ENCODE results near the gene ANTXR1. TPM values are rescaled to one million over a fixed set of nuclear protein-coding genes. Genes with fewer than 3 reads are reported as not detected.

Gene ANTXR1
- total and polyA plus RNA-seq, 9 of the 15 experiments (the other 6 are each of a cell fraction or from before 2014, with no cell fraction given), result 0.07 to 1.00 (median 0.54) TPM

DNA sequence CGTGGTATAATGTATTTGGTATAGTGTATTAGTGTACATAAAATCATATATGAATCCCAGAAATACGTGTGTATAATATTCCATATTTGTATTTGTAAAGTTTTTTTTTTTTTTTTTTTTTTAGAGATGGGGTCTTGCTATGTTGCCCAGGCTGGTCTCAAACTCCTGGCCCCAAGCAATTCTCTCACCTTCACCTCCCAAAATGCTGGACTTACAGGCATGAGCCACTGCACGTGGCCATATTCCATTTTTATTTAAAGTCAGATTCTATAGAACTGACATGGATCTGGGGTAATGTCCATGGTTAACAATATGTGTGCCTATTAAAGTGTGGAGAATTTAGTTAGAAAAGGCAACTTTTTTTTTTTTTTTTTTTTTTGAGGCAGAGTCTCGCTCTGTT lies 71.5 kb downstream of the ANTXR1 start:
- FAIRE-seq, result no peak
- Histone ChIP-seq H3K9me1 (ENCODE audit: control insufficient read depth, insufficient read depth, low read length) (no peaks in the 10 kb centered on the region), H3K4me2 (ENCODE audit: insufficient read depth, low read length) (no peak overlapping the region), H3K36me3 (ENCODE audit: control insufficient read depth, insufficient read depth, low read length) (no peaks in the 10 kb centered on the region), H3K4me3 (no peak overlapping the region), H3K9me3 (replicated peaks; ENCODE audit: control insufficient read depth, insufficient read depth, low read depth, low read length) (no peaks in the 10 kb centered on the region), H3K9ac (ENCODE audit: insufficient read depth in 1 of 2, low read depth in 2 of 2, low read length in 2 of 2) (no peak overlapping the region), H3K4me1 (replicated peaks in 1 of 2; ENCODE audit: control insufficient read depth in 2 of 2, insufficient read depth in 2 of 2, low read length in 2 of 2) (0 out of 5 replicates have a peak, but pooled peaks cover 0 to 10% of the 10 kb centered on the region in 2 experiments), H3K79me2 (ENCODE audit: control insufficient read depth, insufficient read depth, low read length) (no peaks in the 10 kb centered on the region), H3K27me3 (ENCODE audit: control insufficient read depth in 2 of 2, insufficient read depth in 2 of 2, low read length in 2 of 2) (peaks cover 8 to 20% of the 10 kb centered on the region in 2 experiments; a peak in 3 of 5 replicates), H2AFZ (ENCODE audit: low read depth, low read length) (no peak overlapping the region), H4K20me1 (replicated peaks; ENCODE audit: control insufficient read depth, insufficient read depth, low read length) (no peaks in the 10 kb centered on the region), H3K27ac (ENCODE audit: extremely low read depth, low read depth, low read length) (no peak overlapping the region)
- POLR2A ChIA-PET, result no interaction called here
- CTCF ChIA-PET (ENCODE audit: low intra/inter-chr PET ratio), result no interaction called here
- WGBS (ENCODE audit: insufficient coverage, low coverage, missing lambda C conversion rate), result 0% methylated on average over 3 of the region's 4 CpGs
- TF ChIP-seq CEBPB (tag; IDR thresholded peaks at IDR 0.05) (no peak), YY1 (IDR thresholded peaks at IDR 0.05; ENCODE audit: borderline replicate concordance in 1 of 3, control insufficient read depth in 1 of 3, extremely low read depth in 1 of 3, insufficient read depth in 3 of 3, insufficient read length in 1 of 3, insufficient replicate concordance in 2 of 3, low read depth in 1 of 3, low read length in 2 of 3) (no peak), ZNF121 (CRISPR knock-in tag; conservative IDR thresholded peaks at IDR 0.05) (peak; percentile 74; the same call in 1 of the 2 replicates)
- BruUV-seq (replicated peaks), result no TSS peak
- in situ Hi-C loops (cut with MboI) (no loop called here), intact Hi-C loops (cut with micrococcal nuclease) (no loop called here)
- ATAC-seq, result no peak
- DNase-seq (ENCODE audit: extremely low read depth in 1 of 4, low spot score in 3 of 4), result no peak

DNA sequence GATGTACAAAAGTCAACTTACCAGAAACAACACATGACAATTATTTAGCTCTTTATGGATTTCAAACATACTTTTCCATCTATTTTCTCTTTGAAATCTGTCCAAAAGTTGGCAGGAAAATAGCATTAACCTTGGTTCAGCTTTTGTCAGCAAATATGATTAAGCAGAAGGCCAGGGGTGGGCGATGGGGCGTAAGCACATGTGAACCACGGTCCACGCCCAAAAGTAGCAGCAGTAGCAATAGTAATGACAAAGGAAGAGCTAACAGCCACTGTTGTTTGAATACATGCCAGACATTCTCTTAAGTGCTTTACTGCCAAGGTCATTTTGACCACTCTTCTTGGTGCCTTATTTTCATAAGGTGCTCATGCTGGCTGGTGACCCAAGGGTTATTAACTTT lies 73.5 kb downstream of the ANTXR1 start:
- Histone ChIP-seq H3K27ac (ENCODE audit: extremely low read depth, low read depth, low read length) (no peak overlapping the region), H2AFZ (ENCODE audit: low read depth, low read length) (no peak overlapping the region), H3K4me3 (no peak overlapping the region), H3K4me2 (ENCODE audit: insufficient read depth, low read length) (no peak overlapping the region), H3K9ac (ENCODE audit: insufficient read depth in 1 of 2, low read depth in 2 of 2, low read length in 2 of 2) (no peak overlapping the region), H3K27me3 (ENCODE audit: control insufficient read depth in 2 of 2, insufficient read depth in 2 of 2, low read length in 2 of 2) (peaks cover 8 to 20% of the 10 kb centered on the region in 2 experiments; a peak in 3 of 5 replicates), H3K9me3 (replicated peaks; ENCODE audit: control insufficient read depth, insufficient read depth, low read depth, low read length) (no peaks in the 10 kb centered on the region), H3K9me1 (ENCODE audit: control insufficient read depth, insufficient read depth, low read length) (no peaks in the 10 kb centered on the region), H3K36me3 (ENCODE audit: control insufficient read depth, insufficient read depth, low read length) (no peaks in the 10 kb centered on the region), H3K79me2 (ENCODE audit: control insufficient read depth, insufficient read depth, low read length) (no peaks in the 10 kb centered on the region), H3K4me1 (replicated peaks in 1 of 2; ENCODE audit: control insufficient read depth in 2 of 2, insufficient read depth in 2 of 2, low read length in 2 of 2) (0 out of 5 replicates have a peak, but pooled peaks cover 0 to 10% of the 10 kb centered on the region in 2 experiments), H4K20me1 (replicated peaks; ENCODE audit: control insufficient read depth, insufficient read depth, low read length) (no peaks in the 10 kb centered on the region)
- BruUV-seq (replicated peaks), result no TSS peak
- POLR2A ChIA-PET, result no interaction called here
- CTCF ChIA-PET (ENCODE audit: low intra/inter-chr PET ratio), result no interaction called here
- no peak for TF ChIP-seq HBP1 (CRISPR knock-in tag; IDR thresholded peaks at IDR 0.05)
- DNase-seq (ENCODE audit: extremely low read depth in 1 of 4, low spot score in 3 of 4) (no peak), FAIRE-seq (peak; percentile 6), ATAC-seq (no peak)
- in situ Hi-C loops (cut with MboI), result no loop called here
- 0% methylated on average over 4 of the region's 4 CpGs for WGBS (ENCODE audit: insufficient coverage, low coverage, missing lambda C conversion rate)
- intact Hi-C loops (cut with micrococcal nuclease), result no loop called here
